Measurements from ENCODE around the gene PRCD.

- no peak for TF ChIP-seq CTCF (conservative IDR thresholded peaks at IDR 0.05; ENCODE audit: low read depth, low read length)
- no peak for TF ChIP-seq EZH2 (IDR thresholded peaks at IDR 0.05; ENCODE audit: low read length, unreplicated experiment)
Measured at GRCh38 chr17:76543482-76543825, 3.6 kb downstream of the PRCD start.

All from PC-3 (cell line).